ENCODE measurements around the gene SCAMP1. TPM values are rescaled to one million over a fixed set of nuclear protein-coding genes. Genes with fewer than 3 reads are reported as not detected.

The SCAMP1 gene
- total RNA-seq, 2 donors from 2014 or later: 7.6 to 17.7 TPM

Other genes with a start within 250 kb of the SCAMP1 start
- gene AP3B1, start 65.9 kb upstream of the SCAMP1 start, total RNA-seq: 10 to 100 TPM; 46.1 to 46.5 TPM